Muscle of arm (tissue), 12 donors: ENCODE results near the gene RNF145. TPM values are rescaled to one million over a fixed set of nuclear protein-coding genes. Genes with fewer than 3 reads are reported as not detected.

Experiments used
- DNase-seq: peaks from one replicate; pipeline ENCODE4 v3.0.0-alpha.2; 2013
- polyA plus RNA-seq, 12 donors: library from polyadenylated mRNA; unstranded; fragments of 120-200 nt; gene quantifications; one replicate each; pipeline ENCODE4 v1.2.1, GENCODE V29; 2013; ENCODE audit not compliant: insufficient read length in 12 of 12

RNF145 gene
- polyA plus RNA-seq, 12 donors, result 25.1 to 64.3 (median 37.0) TPM; not detected in 1

DNA sequence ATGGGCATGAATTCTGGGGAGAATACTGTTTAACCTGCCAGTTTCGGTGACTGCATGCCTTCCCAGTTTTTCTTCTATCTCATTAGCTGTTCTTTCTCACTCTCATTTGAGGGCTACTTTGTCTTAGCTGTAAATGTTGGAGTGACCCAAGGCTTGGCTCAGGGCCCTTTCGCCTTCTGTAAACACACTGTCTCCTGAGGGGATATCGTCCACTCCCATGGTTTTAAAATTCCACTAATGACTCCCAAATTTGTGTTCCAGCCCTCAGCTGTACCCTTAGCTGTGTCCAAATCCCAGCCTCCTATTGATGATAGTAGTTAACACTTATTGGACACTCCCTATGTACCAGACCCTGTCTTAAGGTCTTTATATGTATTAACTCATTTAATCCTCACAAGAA is 14.1 kb upstream of the RNF145 start:
- no peak for DNase-seq

- DNase-seq, result no peak
Observed at GRCh38 chr5:159220206-159220605, 10.9 kb upstream of the RNF145 start.

GRCh38 chr5:159218595-159219023 is 9.3 kb upstream of the RNF145 start:
- no peak for DNase-seq

DNA sequence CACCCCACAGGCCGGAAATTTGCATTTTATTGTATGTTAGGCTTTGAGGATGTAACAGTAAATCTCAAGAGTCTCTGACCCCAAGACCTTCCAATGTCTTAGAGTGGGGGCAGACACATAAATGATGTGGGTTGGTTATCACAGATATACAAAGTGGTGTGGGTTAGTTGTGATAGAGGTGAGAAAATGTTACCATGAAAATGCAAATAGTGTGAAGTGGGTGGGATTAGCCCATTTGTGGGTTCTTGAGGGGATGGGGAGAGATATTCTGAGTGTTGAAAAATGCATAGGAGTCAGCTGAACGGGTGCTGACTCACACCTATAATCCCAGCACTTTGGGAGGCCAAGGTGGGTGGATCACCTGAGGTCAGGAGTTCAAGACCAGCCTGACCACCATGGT is 7.9 kb upstream of the RNF145 start:
- DNase-seq, result no peak

- DNase-seq, result no peak
Observed at GRCh38 chr5:159216454-159216853, 7.1 kb upstream of the RNF145 start.

DNA sequence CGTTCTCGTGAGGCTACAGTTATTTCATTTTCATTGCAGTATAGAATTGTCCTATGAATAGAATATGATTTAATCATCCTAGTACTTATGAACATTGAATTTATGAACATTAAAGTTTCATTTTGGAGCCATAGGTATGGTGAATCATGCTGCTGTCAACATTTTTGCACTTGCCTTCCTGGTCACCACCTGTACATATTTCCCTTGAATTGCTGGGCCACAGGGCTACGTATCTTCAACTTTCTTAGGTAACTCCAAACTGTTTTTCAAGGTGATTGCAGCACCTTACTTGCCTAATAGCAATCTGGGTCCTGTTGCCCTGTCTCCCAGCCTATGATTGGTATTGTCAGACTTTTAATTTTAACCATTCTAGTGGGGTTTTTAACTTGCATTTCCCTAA is 6.5 kb upstream of the RNF145 start:
- no peak for DNase-seq

DNA sequence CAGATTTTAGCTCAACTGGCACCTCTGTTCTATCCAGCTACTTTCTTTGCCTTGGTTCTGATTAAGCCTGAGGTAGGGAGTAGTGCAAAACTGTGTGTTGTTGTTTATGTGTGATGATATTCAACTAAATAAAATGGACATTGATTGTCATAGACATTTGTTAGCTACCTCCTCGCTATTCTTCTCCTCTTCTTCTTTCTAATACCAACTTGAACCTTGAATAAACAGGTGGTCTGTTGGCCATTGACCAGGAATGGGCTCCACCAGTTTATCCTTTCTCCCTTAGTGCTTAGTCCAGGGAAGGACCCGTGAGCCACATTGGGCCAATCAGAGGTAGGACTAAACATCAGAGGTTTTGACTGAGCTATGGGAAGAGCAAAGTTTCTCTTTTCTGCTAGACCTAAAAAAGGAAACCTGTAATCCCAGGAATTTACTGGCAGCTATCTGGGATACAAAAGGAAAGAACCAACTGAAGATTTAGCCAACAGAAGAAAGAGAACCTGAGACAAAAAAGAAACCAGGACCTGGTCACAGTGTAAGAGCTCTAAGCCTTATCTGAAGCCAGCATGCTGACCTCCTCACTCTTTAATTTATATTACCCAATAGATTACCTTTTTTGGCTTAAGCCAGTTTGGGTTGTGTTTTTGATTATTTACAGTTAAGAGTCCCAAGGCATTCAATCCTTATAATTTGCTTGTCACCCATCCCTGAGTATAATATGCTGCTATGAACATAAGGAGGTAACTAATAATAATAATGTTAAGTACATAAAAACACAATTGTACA is 5.3 kb upstream of the RNF145 start:
- no peak for DNase-seq

GRCh38 chr5:159212657-159213462 is 3.5 kb upstream of the RNF145 start:
- DNase-seq, result no peak

GRCh38 chr5:159211729-159212174 is 2.4 kb upstream of the RNF145 start:
- no peak for DNase-seq

DNA sequence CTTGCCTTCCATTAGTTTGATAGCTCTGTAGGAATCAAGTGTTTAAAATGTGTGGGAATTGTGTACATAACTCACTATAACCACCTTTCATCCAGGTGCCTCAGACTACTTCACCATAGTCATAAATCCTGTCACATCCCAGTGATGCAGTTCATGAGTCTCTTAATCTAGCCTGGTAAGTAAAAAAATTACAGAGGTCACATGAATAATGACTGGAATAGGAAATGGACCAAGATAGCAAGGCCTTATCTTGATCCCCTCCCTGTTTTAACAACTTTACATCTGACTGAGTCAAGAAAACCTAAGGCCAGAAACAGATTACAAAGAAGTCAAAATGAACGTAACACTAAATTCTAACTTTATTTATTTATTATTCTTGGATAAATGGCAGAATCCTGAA is 1.5 kb upstream of the RNF145 start:
- DNase-seq, result no peak

DNA sequence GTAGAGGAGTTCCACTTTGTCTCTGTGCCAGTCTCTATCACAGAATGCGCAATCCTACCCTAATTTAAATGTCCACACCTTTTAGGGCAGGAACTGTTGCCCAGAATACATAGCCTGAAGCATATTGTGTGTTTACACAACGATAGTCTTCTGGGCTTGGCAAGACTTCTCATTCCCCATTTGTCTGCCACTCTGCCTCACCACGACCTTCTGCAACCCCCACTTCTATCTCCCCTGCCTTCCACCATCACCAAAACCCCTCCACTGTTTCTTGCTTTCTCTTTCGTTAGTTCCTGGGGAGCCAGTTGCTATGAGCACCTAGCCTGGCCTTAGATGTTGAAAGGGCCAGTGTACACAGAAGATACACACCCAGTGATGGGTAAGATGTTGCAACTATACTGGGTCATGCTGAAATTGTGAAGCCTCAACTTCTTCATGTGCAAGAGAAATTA is 883 bp upstream of the RNF145 start:
- DNase-seq, result no peak

DNA sequence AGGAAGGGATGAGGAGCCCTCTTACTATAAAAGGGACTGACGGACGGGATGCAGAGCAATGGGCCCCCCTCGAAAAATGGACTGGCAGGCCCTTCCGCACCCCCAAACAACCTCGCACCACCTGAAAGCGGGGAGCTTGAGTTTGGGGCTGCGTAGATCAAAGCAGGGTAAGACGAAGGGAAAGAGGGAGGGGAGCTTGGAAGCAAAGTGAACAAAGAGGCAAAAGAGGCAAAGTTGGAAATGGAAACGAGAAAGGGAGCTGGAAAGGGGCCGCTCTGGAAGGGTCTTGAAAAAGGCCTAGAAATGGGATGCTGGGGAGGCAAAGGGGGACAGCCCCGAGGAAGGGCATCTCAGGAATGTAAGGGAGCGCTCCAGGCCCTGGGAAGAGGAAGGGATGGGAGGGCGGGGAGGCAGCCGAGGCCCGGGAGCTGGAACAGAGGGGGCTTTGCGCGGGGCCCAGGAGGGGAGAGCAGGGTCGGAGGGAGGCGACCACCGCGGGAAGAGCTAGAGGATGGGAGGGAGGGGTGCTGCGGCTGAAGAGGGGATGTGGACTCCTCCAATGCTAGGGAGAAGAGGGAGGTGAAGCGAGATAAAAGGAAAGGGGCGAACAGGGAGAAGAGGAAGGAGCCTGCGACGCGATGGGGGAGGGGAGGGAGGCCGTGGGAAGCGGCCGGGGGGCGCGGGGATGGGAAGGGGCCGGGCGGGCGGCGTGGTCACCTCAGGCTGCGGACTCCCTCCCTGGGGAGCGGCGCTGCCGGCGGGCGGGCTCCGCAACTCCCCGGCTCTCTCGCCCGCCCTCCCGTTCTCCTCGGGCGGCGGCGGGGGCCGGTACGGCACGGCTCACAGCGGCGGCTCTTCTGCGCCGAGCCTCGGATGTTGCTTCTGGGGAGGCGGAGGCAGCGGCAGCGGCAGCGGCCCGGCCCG is 577 bp downstream of the RNF145 start:
- DNase-seq, result peak; percentile 55

DNA sequence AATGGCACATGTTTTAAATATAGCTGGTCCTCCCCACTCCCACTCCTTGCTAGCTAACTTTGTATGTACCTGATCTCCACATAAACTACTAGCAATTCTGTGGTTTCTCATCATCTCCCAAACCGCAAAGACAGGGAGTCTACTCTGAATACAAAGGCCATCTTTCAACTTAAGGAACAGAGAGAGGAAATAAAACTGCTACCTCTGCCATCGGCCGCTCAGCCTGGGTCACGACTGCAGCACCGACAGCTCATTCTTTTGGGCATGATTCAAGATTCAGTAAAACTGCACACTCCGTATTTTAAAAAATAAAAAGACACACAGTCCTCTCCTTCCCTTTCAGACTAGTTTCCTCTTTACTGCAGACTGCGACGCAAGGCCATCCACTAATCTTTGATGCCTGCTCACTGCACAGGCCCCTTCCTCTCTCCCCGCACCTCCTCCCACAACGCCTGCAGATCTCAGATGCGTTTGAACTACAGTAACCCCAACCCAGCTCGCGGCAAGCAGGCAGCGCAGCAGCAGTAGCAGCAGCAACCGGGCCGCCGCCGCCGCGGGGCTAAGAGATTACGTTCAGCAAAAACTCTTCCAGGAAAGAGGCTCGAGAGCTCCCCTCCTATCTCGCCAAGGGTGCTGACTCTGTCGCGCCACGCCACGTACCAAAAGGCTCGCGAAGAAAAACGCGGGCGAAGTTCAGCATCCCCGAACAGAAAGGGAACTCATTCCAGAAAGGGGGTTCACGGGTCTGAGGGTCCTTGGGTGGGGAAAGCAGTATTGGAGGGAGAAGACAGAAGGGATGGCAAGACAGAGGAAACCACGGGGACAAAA is 1.5 kb downstream of the RNF145 start:
- DNase-seq, result peak; percentile 79

GRCh38 chr5:159207222-159207685 is 2.1 kb downstream of the RNF145 start:
- DNase-seq, result no peak

DNA sequence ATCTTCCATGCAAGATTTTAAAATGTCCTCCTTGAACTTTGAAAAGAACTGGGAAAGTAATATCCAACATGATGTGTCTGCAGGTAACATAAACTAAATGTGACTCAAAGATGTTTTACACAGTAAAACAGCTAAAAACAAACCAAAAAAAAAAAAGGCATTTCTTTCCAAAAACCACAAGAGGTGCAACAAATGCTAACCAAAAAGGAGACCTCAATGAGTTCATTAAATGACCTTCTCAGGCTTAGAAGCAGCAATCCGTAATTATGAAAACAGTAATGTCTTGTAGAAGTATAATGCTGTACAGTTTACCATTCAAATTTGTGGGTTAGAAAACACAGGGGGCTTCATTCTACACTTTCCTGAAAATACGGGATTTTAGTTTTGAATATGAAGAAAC is 2.5 kb downstream of the RNF145 start:
- DNase-seq, result no peak

DNA sequence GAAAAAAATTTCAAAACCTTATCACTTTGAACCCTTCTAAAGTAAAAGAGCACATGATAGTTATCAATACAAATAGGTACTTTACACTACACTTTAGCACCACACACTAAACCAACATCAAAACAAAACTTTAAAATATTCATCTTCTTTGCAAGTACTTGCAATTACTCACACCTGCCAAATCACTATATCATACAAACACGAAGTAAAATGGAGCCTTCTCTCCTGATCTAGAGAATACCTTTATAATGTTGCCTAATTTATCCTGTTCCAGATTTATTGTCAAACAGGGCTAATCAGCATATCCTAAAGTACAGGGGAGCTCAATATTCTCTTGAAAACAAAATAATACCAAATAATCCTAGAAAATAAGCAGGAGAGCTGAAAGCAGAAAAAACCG is 3.0 kb downstream of the RNF145 start:
- DNase-seq, result no peak

DNA sequence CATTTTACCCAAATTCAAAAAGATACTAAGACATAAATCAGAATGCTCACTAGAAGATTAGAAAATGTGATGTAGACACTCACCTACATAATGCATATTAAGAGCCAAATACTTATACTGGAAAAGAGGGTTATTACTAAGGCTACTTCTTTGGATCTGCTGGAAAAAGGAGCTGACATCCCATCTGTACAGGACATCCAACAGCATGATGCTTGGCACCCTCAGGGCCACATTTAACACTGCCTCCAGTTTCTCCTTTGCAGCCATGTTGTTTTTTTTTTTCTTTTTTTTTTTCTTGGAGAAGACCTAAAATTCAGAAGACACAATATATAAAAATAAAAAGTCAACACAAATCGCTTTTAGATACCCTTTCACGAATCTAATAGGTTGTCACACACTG is 6.0 kb downstream of the RNF145 start:
- DNase-seq, result no peak

DNA sequence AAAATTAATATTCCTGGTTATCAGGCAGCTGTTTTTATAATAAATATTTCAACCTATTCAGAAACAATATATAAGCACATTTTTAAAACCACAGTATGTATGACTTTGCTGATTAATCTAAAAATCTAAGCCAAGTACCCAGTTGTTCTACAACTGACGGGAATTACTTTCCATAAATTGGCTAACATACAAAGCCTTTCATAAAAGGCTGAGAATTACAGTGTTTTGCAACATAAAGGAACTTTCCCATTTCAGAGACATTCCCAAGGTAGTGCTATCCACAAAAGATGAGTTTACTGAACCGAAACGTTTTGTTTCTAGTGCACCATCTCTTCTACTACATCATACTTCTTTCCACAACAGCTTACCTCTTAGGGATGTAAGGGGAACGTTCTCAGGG is 7.2 kb downstream of the RNF145 start:
- no peak for DNase-seq

- no peak for DNase-seq
Observed at GRCh38 chr5:159199780-159200179, 9.6 kb downstream of the RNF145 start.

- DNase-seq, result no peak
Observed at GRCh38 chr5:159199225-159199624, 10.1 kb downstream of the RNF145 start.
